Fibroblast of lung (primary cell): ENCODE results near the gene RYR1.

ENCODE experiments used
- EZH2 ChIP-seq: IDR thresholded peaks from 2 replicates; pipeline ENCODE4 v1.5.1; 2012; ENCODE audit warnings: low read length, control low read depth, mild to moderate bottlenecking; ENCODE audit errors: missing control alignments
- TF ChIP-seq, protein P1 (sequence below), 2 donors: IDR thresholded peaks in 1 of 2; conservative IDR thresholded peaks in 1 of 2; 1 replicate in 1 of 2; 2 replicates in 1 of 2; pipeline ENCODE4 v1.5.1; 2011 to 2012; ENCODE audit warnings: low read length in 2 of 2, control low read depth in 1 of 2, inconsistent platforms in 1 of 2, low read depth in 1 of 2, mild to moderate bottlenecking in 1 of 2

DNA sequence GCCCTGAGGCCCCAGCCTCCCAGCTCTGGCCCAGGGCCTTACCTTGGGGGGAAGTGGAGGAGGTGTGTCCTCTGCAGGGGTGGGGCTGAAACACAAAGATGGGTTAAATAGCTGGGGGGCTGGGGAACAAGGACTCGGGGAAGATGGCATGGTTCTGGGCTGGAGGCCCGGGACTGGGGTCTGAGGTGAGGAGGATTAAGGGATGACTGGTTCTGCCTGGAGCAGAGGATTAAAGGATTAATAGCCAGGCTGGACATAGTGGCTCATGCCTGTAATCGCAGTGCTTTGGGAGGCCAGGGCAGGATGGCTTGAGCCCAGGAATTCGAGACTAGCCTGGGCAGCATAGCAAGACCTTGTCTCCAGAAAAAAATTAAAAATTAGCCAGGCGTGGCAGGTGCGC, 172.6 kb downstream of the RYR1 start:
- TF ChIP-seq, protein P1, sequence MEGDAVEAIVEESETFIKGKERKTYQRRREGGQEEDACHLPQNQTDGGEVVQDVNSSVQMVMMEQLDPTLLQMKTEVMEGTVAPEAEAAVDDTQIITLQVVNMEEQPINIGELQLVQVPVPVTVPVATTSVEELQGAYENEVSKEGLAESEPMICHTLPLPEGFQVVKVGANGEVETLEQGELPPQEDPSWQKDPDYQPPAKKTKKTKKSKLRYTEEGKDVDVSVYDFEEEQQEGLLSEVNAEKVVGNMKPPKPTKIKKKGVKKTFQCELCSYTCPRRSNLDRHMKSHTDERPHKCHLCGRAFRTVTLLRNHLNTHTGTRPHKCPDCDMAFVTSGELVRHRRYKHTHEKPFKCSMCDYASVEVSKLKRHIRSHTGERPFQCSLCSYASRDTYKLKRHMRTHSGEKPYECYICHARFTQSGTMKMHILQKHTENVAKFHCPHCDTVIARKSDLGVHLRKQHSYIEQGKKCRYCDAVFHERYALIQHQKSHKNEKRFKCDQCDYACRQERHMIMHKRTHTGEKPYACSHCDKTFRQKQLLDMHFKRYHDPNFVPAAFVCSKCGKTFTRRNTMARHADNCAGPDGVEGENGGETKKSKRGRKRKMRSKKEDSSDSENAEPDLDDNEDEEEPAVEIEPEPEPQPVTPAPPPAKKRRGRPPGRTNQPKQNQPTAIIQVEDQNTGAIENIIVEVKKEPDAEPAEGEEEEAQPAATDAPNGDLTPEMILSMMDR (conservative IDR thresholded peaks at IDR 0.05 in 1 of 2, IDR thresholded peaks at IDR 0.05 in 1 of 2; ENCODE audit: low read depth in 1 of 2, low read length in 2 of 2): no peak
- TF ChIP-seq EZH2: no peak
